HG03342 (cell line): Measurements from ENCODE around the gene UBL7.
"Not testable (repeated sequence)": the region's sequence is repeated elsewhere in the genome, so short reads cannot be mapped to it uniquely, and the experiment has no call there.

Experiments
- ATAC-seq: cut with Tn5 transposase; IDR thresholded peaks from one replicate; pipeline ENCODE4 v1.9.1; 2021; ENCODE audit warnings: mild to moderate bottlenecking, moderate library complexity; ENCODE audit not compliant: unreplicated experiment

The UBL7 gene

DNA sequence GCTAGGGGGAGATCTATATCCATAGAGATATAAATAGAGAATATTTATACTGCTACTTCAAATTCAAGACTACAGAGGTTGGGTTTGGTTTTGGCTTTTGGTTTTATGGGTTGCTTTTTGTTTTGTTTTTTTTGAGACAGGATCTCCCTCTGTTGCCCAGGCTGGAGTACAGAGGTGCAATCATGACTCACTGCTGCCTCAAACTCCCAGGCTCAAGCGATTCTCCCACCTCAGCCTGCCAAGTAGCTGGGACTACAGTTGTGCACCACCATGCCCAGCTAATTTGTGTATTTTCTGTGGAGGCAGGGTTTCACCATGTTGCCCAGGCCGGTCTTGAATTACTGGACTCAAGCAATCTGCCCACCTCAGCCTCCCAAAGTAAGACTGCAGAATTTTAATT lies 3.9 kb upstream of the UBL7 start:
- ATAC-seq: no peak

GRCh38 chr15:74464216-74464615 lies 3.3 kb upstream of the UBL7 start:
- ATAC-seq: no peak

GRCh38 chr15:74463634-74464033 lies 2.7 kb upstream of the UBL7 start:
- no peak for ATAC-seq

- ATAC-seq: no peak
Measured at GRCh38 chr15:74461847-74462511, 1.0 kb upstream of the UBL7 start.

GRCh38 chr15:74460298-74460697 lies 662 bp downstream of the UBL7 start:
- no peak for ATAC-seq

DNA sequence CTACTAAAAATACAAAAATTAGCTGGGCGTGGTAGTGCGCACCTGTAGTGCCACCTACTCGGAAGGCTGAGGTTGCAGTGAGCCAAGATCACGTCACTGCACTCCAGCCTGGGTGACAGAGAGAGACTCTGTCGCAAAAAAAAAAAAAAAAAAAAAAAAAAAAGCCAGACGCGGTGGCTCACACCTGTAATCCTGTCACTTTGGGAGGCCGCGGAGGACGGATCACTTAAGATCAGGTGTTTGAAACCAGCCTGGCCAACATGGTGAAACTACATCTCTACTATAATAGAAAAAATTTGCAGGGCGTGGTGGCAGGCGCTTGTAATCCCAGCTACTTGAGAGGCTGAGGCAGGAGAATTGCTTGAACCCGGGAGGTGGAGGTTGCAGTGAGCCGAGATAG lies 1.2 kb downstream of the UBL7 start:
- not testable (repeated sequence) for ATAC-seq

DNA sequence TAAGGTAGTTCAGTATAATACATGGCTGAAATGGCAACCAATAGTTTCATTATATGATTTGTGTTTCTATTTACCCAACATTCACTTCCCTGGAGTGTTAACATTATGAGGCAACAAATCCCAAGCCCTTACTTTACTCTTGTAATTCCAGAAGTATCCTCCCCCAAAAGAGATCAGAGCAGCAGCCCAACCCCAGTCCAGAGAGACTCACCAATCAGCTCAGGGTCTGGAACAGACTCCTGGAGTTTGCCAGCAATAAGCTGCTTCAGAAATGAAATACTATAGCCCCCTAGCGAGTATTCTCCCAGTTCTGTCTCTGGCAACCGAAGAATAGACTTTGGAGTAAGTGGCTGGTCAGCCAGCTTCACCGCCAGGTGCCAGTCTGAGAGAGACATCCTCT lies 2.5 kb downstream of the UBL7 start:
- no peak for ATAC-seq

DNA sequence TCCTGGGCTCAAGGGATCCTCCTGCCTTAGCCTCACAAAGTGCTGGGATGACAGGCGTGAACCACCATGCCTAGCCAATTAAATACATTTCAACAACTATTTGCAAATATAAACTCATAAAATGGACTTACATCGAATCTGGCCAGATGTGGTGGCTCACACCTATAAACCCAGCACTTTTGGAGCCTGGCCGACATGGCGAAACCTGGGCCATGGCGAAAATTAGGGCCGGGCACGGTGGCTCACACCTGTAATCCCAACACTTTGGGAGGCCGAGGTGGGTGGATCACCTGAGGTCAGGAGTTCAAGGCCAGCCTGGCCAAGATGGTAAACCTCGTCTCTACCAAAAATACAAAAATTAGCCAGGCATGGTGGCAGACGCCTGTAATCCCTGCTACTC lies 3.9 kb downstream of the UBL7 start:
- not testable (repeated sequence) for ATAC-seq

DNA sequence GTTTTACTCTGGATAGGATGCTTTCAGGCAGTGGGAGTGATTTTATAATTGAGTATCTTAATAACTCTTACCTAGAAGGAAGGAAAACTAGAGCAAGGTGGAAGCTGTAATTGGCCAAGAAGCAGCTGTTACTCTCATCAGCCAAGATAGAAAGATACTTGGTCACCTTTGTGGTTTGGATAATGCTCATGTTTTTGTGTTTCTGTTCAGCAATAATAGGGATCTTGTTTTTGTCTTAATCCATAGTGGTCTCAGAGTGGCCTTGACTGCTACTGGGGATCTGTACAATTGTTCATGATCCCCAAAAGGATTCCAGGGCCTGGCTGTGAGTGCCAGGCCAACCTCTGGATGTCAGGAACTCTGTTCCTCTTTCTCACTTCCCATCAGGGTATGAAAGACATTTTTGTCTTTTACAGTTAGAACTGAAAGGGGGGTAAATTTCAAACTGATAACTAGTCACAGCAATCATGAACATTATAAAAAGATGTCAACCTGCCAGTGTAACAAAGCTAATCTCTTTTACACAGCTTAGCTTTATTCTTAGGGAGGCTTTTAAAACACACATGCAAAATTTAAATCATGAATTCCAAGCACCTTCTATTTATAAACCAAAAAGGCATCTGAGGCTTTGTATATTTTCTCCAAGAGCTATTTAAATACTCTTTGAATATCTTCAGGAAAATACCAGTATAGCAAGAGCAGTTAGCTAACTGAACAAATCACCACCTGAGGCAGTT lies 6.0 kb downstream of the UBL7 start:
- ATAC-seq: no peak

- no peak for ATAC-seq
Measured at GRCh38 chr15:74453925-74454763, 6.8 kb downstream of the UBL7 start.

- ATAC-seq: no peak
Measured at GRCh38 chr15:74451861-74452835, 8.8 kb downstream of the UBL7 start.

DNA sequence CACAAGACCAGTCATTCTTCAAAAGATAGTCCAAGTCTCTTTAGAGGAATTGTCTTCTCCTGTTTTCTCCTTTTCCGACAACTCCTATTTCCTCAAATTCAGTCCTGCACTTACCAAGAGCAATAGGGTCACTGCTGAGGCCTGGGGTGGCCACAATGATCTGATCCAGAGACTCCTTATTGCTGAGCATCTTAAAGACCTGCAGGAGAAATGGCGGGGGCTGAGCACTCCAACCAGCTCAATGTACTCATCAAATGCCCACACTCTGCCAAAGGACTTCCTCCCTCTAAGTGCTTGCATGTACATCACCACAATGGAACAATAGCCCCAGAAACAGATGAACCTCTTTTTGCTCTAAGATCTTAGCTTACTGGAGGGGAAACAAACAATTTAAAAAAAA lies 9.6 kb downstream of the UBL7 start:
- no peak for ATAC-seq

GRCh38 chr15:74449643-74450205 lies 11.2 kb downstream of the UBL7 start:
- no peak for ATAC-seq

DNA sequence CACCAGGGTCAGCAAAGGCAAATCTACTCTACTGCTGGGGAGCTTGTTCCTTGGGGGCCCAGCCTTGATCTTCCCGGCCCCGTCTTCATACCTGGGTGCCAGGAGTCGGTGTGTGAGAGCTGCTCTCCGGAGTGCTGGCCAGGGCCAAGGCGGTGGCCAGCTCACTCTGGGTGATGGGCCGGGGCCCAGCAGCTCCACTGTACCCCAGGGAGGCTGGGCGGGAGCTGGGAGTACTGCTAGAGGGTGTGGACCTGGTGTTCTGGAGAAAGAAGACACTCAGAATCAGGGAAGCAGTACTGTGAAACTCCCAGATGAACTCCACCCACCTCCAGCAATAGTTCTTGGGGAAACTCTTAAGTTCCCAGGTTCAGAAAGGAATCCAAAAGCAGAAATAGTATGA lies 11.9 kb downstream of the UBL7 start:
- ATAC-seq: no peak

GRCh38 chr15:74445816-74446763 lies 14.9 kb downstream of the UBL7 start:
- no peak for ATAC-seq

DNA sequence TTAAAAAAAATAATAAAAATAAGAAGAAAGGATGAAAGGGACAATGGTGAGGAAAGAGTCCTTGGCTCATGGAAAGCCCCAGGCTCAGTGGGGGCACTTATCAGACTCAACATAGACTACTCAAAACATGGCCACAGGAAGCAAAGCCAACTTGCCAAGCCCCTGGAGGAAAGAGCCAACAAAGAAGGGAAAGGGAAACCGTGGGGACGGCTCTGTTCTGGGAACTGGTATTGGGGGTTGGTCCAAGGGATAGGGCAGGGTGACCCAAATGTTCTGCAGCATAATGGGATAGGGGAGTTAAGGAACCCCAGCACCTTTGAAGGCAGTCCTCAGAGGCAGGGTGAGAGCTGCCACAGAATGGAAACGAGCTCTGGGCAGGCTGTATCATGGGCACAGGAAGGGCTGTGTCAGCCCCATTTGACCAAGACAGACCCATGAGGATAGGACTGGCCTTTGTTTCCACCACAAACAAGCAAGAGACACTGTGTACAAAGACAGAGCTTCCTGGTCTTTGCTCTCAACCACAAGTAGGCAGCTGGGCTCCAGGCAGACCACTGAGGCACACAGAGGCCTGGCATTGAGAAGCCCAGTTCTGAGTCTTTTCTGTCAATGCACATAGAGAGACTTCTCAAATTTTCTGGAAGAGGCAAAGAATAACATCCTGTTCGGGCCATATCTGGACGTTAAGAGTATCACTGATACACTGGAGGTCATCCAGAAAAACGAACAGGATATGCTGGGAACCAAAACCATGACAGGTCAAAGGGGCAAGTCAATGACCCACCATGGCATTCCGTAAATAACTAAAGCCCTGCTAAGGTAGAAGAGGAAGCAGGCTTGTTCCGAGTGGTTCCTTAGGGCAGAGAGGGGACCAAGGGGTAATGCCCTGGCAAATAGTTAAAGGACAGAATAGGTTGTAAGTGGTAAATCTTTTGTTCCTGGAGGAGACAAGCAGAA lies 16.6 kb downstream of the UBL7 start:
- ATAC-seq: no peak

- no peak for ATAC-seq
Measured at GRCh38 chr15:74443100-74443909, 17.7 kb downstream of the UBL7 start.
